GM23338 (cell line): ENCODE measurements around the gene FERMT3. TPM values are rescaled to one million over a fixed set of nuclear protein-coding genes. Genes with fewer than 3 reads are reported as not detected.

Experiments used
- ATAC-seq: fragments of 200-7000 bp; cut with Tn5 transposase; 3 replicates; pipeline ENCODE4 v1.9.1; 2020
- DNase-seq: peaks from one replicate; pipeline ENCODE4 v3.0.0-alpha.2; 2015; ENCODE audit warnings: low spot score
- H2AFZ ChIP-seq: fragments of 200-600 bp; sonication (generic); 2 replicates; pipeline ENCODE4 v1.8.0; 2016; ENCODE audit warnings: antibody characterized with exemption, mild to moderate bottlenecking, moderate library complexity
- H3F3A ChIP-seq: fragments of 200-600 bp; sonication (generic); replicated peaks from 2 replicates; pipeline ENCODE4 v1.8.0; 2017; ENCODE audit warnings: antibody characterized with exemption, mixed run types, low read depth
- H3K27ac ChIP-seq: fragments of 200-600 bp; sonication (generic); 2 replicates; pipeline ENCODE4 v1.6.1; 2016; ENCODE audit warnings: low read depth
- H3K27me3 ChIP-seq: fragments of 200-600 bp; sonication (generic); 2 replicates; pipeline ENCODE4 v1.8.0; 2016; ENCODE audit warnings: mild to moderate bottlenecking, mixed run types, moderate library complexity; ENCODE audit not compliant: insufficient read depth
- H3K36me3 ChIP-seq: fragments of 200-600 bp; sonication (generic); 2 replicates; pipeline ENCODE4 v1.8.0; 2016; ENCODE audit warnings: mild to moderate bottlenecking; ENCODE audit not compliant: insufficient read depth
- H3K4me1 ChIP-seq: fragments of 200-600 bp; sonication (generic); 2 replicates; pipeline ENCODE4 v1.8.0; 2016; ENCODE audit warnings: mild to moderate bottlenecking, moderate library complexity; ENCODE audit not compliant: insufficient read depth
- H3K4me2 ChIP-seq: fragments of 200-600 bp; sonication (generic); 2 replicates; pipeline ENCODE4 v1.7.1; 2017; ENCODE audit warnings: mixed run types
- H3K4me3 ChIP-seq: fragments of 200-600 bp; sonication (generic); 2 replicates; pipeline ENCODE4 v1.6.1; 2016; ENCODE audit warnings: mixed run types
- H3K79me2 ChIP-seq: fragments of 200-600 bp; sonication (generic); replicated peaks from 2 replicates; pipeline ENCODE4 v1.8.0; 2017; ENCODE audit warnings: mild to moderate bottlenecking; ENCODE audit not compliant: insufficient read depth
- H3K9me2 ChIP-seq: fragments of 200-600 bp; sonication (generic); 2 replicates; pipeline ENCODE4 v1.8.0; 2017; ENCODE audit not compliant: insufficient read depth
- H4K20me1 ChIP-seq: fragments of 200-600 bp; sonication (generic); replicated peaks from 2 replicates; pipeline ENCODE4 v1.8.0; 2017; ENCODE audit warnings: mild to moderate bottlenecking; ENCODE audit not compliant: insufficient read depth
- H3K27ac Mint-ChIP-seq: 2 replicates; pipeline ENCODE4 v1.8.0; 2020; ENCODE audit warnings: inconsistent platforms, mild to moderate bottlenecking, moderate library complexity, mixed read lengths
- H3K27me3 Mint-ChIP-seq: 3 replicates; pipeline ENCODE4 v1.8.0; 2022; ENCODE audit warnings: low read depth, mild to moderate bottlenecking, moderate library complexity, mixed read lengths, inconsistent platforms; ENCODE audit not compliant: insufficient read depth, poor library complexity
- H3K36me3 Mint-ChIP-seq: 3 replicates; pipeline ENCODE4 v1.8.0; 2021; ENCODE audit warnings: low read depth, mild to moderate bottlenecking, inconsistent platforms, moderate library complexity, mixed read lengths
- H3K4me1 Mint-ChIP-seq: 3 replicates; pipeline ENCODE4 v1.8.0; 2020; ENCODE audit warnings: mild to moderate bottlenecking, inconsistent platforms, mixed read lengths
- H3K4me3 Mint-ChIP-seq: 3 replicates; pipeline ENCODE4 v1.8.0; 2021; ENCODE audit warnings: moderate library complexity, mild to moderate bottlenecking, inconsistent platforms, mixed read lengths
- H3K9me3 Mint-ChIP-seq: 3 replicates; pipeline ENCODE4 v1.8.0; 2020; ENCODE audit warnings: moderate library complexity, mild to moderate bottlenecking, inconsistent platforms, mixed read lengths
- EZH2phosphoT487 ChIP-seq: fragments of 200-600 bp; sonication (generic); IDR thresholded peaks from one replicate; pipeline ENCODE4 v1.8.1; 2018; ENCODE audit warnings: antibody characterized with exemption; ENCODE audit not compliant: unreplicated experiment
- JUNB ChIP-seq: IDR thresholded peaks from one replicate; pipeline ENCODE4 v1.6.1; 2016; ENCODE audit warnings: antibody characterized with exemption; ENCODE audit not compliant: unreplicated experiment
- POLR2AphosphoS5 ChIP-seq: IDR thresholded peaks from 2 replicates; pipeline ENCODE4 v1.6.1; 2016; ENCODE audit warnings: antibody characterized with exemption, low read depth
- STAT1 ChIP-seq: IDR thresholded peaks from one replicate; pipeline ENCODE4 v1.6.1; 2016; ENCODE audit warnings: antibody characterized with exemption; ENCODE audit not compliant: unreplicated experiment
- ZNF114 ChIP-seq: fragments of 250-450 bp; sonication (Bioruptor Pico); IDR thresholded peaks from 2 replicates; pipeline ENCODE4 v1.5.0; 2020; ENCODE audit warnings: mild to moderate bottlenecking, moderate library complexity
- ZNF331 ChIP-seq: fragments of 250-450 bp; sonication (Bioruptor Pico); IDR thresholded peaks from 2 replicates; pipeline ENCODE4 v1.5.0; 2020; ENCODE audit warnings: low read depth, mild to moderate bottlenecking, moderate library complexity
- polyA plus RNA-seq: library from polyadenylated mRNA; unstranded; fragments of >200 nt; fragmentation: Nextera tagmentation; extraction: Ambion mirVana; gene quantifications from 2 replicates; pipeline ENCODE4 v1.2.1, GENCODE V29; 2016
- total RNA-seq: library from RNA; depleted of rRNA; stranded (reverse); fragments of >200 nt; shearing (Covaris generic); gene quantifications from 2 replicates; pipeline ENCODE4 v1.2.3, GENCODE V29; 2014
- TF ChIP-seq, protein P1 (sequence below): IDR thresholded peaks from one replicate; pipeline ENCODE4 v1.6.1; 2018; ENCODE audit warnings: antibody characterized with exemption; ENCODE audit not compliant: unreplicated experiment

FERMT3 gene
- total and polyA plus RNA-seq, 2 experiments from 2014 or later = 1.5 to 1.6 TPM

DNA sequence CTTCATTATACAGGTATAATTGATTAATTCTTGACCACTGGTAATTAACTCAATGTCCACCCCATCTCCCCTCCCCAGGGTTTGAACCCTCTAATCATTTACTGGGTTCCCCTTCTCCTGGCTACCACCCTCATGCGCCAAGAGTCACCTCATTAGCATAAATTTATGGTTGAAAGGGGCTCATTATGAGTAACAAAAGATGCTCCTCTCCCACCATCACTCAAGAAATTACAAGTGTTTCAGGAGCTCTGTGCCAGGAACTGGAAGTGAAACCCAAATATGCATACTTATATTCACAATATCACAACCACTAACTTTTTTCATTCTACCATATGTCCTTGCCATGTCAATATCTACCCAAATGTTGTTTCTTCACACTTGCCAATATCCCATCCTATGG, 28.3 kb upstream of the FERMT3 start:
- peaks cover 15% of the 10 kb centered on the region for H3F3A ChIP-seq
- DNase-seq (no peak), ATAC-seq (no peak)
- no peak overlapping the region for H3K4me3 Mint-ChIP-seq
- no peak overlapping the region for H3K4me2 ChIP-seq
- no peak overlapping the region for H3K27ac Mint-ChIP-seq
- H3K4me3 ChIP-seq = no peak overlapping the region
- peaks cover 14% of the 10 kb centered on the region for H4K20me1 ChIP-seq
- H3K4me1 Mint-ChIP-seq = peaks cover 22% of the 10 kb centered on the region
- no peaks in the 10 kb centered on the region for H3K9me2 ChIP-seq
- H3K36me3 Mint-ChIP-seq = peaks cover 36% of the 10 kb centered on the region
- peaks cover 27% of the 10 kb centered on the region for H3K27me3 Mint-ChIP-seq
- H3K4me1 ChIP-seq = peaks cover 18% of the 10 kb centered on the region; the same call in 1 of the 2 replicates
- no peaks in the 10 kb centered on the region for H3K36me3 ChIP-seq
- no peaks in the 10 kb centered on the region for H3K27me3 ChIP-seq
- peaks cover 14% of the 10 kb centered on the region for H3K9me3 Mint-ChIP-seq
- H2AFZ ChIP-seq = no peak overlapping the region
- H3K79me2 ChIP-seq = peaks cover 4% of the 10 kb centered on the region; the same call in 1 of the 2 replicates
- no peak overlapping the region for H3K27ac ChIP-seq
- TF ChIP-seq EZH2phosphoT487 = no peak
- TF ChIP-seq, protein P1, sequence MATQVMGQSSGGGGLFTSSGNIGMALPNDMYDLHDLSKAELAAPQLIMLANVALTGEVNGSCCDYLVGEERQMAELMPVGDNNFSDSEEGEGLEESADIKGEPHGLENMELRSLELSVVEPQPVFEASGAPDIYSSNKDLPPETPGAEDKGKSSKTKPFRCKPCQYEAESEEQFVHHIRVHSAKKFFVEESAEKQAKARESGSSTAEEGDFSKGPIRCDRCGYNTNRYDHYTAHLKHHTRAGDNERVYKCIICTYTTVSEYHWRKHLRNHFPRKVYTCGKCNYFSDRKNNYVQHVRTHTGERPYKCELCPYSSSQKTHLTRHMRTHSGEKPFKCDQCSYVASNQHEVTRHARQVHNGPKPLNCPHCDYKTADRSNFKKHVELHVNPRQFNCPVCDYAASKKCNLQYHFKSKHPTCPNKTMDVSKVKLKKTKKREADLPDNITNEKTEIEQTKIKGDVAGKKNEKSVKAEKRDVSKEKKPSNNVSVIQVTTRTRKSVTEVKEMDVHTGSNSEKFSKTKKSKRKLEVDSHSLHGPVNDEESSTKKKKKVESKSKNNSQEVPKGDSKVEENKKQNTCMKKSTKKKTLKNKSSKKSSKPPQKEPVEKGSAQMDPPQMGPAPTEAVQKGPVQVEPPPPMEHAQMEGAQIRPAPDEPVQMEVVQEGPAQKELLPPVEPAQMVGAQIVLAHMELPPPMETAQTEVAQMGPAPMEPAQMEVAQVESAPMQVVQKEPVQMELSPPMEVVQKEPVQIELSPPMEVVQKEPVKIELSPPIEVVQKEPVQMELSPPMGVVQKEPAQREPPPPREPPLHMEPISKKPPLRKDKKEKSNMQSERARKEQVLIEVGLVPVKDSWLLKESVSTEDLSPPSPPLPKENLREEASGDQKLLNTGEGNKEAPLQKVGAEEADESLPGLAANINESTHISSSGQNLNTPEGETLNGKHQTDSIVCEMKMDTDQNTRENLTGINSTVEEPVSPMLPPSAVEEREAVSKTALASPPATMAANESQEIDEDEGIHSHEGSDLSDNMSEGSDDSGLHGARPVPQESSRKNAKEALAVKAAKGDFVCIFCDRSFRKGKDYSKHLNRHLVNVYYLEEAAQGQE = no peak
- no peak for TF ChIP-seq JUNB
- TF ChIP-seq ZNF114 (CRISPR knock-in tag) = no peak
- TF ChIP-seq POLR2AphosphoS5 = no peak
- TF ChIP-seq STAT1 = no peak

GRCh38 chr11:64178951-64179639, 27.4 kb upstream of the FERMT3 start:
- Mint-ChIP-seq H3K36me3 (peaks cover 38% of the 10 kb centered on the region), H3K27me3 (peaks cover 31% of the 10 kb centered on the region), H3K27ac (no peak overlapping the region), H3K4me1 (peaks cover 31% of the 10 kb centered on the region), H3K4me3 (no peak overlapping the region; the same call in 2 of the 3 replicates), H3K9me3 (peaks cover 6% of the 10 kb centered on the region)
- DNase-seq (no peak), ATAC-seq (no peak)
- Histone ChIP-seq H3K4me1 (peaks cover 18% of the 10 kb centered on the region; the same call in 1 of the 2 replicates), H2AFZ (no peak overlapping the region), H4K20me1 (peaks cover 17% of the 10 kb centered on the region), H3K79me2 (peaks cover 13% of the 10 kb centered on the region), H3K4me2 (no peak overlapping the region), H3K9me2 (no peaks in the 10 kb centered on the region), H3K36me3 (no peaks in the 10 kb centered on the region), H3K4me3 (no peak overlapping the region), H3K27me3 (no peaks in the 10 kb centered on the region), H3K27ac (no peak overlapping the region), H3F3A (peaks cover 20% of the 10 kb centered on the region)
- peak; percentile 81 for TF ChIP-seq ZNF331 (CRISPR knock-in tag)
- TF ChIP-seq STAT1 = no peak
